Measurements from ENCODE around the gene SKIL.

- no peak for TF ChIP-seq CTCF (conservative IDR thresholded peaks at IDR 0.05)
- TF ChIP-seq ZFX (IDR thresholded peaks at IDR 0.05): no peak
These were observed 32.6 kb upstream of the SKIL start for GRCh38 chr3:170324962-170325361.

All from C4-2B (cell line).